ENCODE data around the gene CHN1.

CHN1 gene, protein sequence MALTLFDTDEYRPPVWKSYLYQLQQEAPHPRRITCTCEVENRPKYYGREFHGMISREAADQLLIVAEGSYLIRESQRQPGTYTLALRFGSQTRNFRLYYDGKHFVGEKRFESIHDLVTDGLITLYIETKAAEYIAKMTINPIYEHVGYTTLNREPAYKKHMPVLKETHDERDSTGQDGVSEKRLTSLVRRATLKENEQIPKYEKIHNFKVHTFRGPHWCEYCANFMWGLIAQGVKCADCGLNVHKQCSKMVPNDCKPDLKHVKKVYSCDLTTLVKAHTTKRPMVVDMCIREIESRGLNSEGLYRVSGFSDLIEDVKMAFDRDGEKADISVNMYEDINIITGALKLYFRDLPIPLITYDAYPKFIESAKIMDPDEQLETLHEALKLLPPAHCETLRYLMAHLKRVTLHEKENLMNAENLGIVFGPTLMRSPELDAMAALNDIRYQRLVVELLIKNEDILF

GRCh38 chr2:175004980-175005732 lies at the start of gene CHN1:
CHN1 (minus strand) TSS chr2:175005381; CDS start chr2:175004912, 469 bp downstream.
- peak; percentile 92 for DNase-seq

GRCh38 chr2:175054340-175054739 lies 49.2 kb upstream of the CHN1 start:
- no peak for DNase-seq

- DNase-seq, result no peak
Observed at GRCh38 chr2:175049661-175050060, 44.5 kb upstream of the CHN1 start.

DNA sequence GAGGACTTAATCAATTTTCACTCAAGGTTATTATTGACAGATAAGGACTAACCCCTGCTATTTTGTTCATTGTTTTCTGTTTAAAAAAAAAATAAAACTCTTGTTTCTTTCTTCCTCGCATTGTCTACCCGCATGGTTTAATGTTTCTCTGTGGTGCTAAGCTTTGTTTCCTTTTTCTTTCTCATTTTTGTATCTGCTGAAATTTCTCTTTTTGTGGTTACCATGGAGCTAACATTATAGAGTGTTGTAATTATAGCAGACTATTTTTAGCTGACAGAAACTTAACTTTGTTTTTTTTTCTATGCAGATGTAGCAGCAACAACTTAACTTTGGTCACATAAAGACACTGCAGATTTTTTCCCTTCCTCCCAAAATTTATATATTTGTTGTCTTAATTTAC lies 43.1 kb upstream of the CHN1 start:
- no peak for DNase-seq

GRCh38 chr2:175039490-175039889 lies 34.3 kb upstream of the CHN1 start:
- DNase-seq, result no peak

DNA sequence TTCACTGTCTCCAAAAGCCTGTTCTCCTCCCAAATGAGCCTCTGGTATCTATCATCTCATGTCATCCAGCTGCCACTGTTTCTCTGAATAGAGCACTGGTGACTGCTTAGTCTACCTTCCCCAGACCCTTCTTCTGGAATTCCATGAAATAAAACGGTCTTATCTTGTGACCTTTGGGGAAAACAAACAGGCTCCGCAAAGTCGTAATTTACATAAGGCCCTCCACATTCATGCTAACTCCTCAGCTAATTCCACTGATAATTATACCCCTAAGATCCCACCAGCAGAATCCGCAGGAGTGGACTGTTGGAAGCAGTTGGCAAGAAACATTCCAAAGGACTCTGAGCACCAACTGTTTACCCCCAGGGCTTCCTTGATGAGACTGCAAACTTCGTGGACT lies 33.9 kb upstream of the CHN1 start:
- DNase-seq, result no peak

- no peak for DNase-seq
Observed at GRCh38 chr2:175037941-175038340, 32.8 kb upstream of the CHN1 start.

DNA sequence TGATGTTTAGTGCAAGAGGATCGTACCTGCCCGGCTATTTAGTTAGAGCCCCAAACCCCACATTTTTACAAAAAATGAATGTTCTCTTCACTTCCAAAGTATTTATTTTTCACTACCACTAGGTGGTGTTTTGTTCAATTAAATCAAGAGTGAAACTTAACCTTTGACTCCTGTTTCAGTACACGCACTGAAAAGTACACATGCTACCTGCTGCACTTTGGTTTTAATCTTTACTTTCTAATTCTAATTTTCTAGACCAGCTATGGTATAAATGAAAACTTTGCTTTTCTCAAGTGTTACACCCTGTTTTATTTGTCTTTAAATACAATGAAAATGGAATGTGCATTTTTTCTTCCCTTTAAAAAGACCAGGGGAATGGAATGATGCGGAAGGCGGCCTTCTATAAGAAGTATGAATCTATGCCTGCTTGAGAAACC lies 31.4 kb upstream of the CHN1 start:
- DNase-seq, result no peak

- DNase-seq, result no peak
Observed at GRCh38 chr2:175035806-175036205, 30.6 kb upstream of the CHN1 start.

- DNase-seq, result no peak
Observed at GRCh38 chr2:175034716-175035115, 29.5 kb upstream of the CHN1 start.

GRCh38 chr2:175030380-175031271 lies 25.4 kb upstream of the CHN1 start:
- DNase-seq, result peak; percentile 6

- DNase-seq, result no peak
Observed at GRCh38 chr2:175027755-175028154, 22.6 kb upstream of the CHN1 start.

GRCh38 chr2:175026385-175026784 lies 21.2 kb upstream of the CHN1 start:
- no peak for DNase-seq

DNA sequence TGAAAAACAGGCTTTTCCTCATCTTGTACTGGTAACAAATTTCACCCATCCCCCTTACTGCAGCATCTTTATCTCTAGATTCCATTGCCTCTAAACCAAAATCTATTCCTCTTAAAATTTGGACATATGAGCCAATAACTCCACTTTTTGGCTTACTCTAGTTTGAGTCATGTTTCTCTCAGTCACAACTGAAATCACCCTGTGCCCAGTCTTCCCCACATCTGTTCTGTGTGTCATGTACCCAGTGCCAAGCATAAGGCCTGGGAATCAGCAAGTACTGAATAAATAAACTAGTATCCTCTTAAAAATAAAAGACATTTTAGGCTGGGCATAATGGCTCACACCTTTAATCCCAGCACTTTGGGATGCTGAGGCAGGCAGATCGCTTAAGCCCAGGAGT lies 20.8 kb upstream of the CHN1 start:
- no peak for DNase-seq

DNA sequence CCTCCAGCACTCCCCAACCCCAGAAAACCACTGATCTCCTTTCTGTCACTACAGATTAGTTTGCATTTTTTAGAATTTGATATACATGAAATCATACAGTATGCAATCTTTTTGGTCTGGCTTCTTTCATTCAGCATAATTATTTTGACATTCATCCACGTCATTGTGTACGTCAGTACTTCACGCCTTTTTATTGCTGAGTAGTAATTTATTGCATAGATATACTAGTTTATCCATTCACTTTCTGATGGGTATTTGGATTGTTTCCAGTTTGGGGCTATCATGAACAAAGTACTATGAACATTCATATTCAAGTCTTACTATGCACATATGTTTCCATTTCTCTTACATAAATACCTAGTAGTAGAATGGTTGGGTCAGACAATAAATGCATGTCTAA lies 20.1 kb upstream of the CHN1 start:
- no peak for DNase-seq

DNA sequence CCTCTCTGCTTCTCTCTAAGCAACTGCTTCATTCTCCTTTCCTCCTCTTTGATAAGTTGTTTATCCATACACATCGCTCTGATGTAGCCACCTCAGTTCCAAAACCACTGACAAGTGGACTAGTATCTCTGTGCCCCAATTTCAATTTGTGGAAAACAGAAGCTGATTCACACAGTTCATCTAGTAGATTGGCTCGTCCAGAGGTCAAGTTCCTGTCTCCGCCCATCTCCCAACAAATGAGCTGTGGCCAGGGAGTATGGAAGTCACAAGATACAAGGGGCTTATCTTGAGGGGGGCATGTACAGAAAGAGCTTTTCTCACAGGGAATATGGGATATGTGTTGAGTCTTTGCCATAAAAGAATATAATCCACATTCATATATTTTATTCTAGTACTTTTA lies 17.7 kb upstream of the CHN1 start:
- DNase-seq, result no peak

GRCh38 chr2:175019566-175020327 lies 14.6 kb upstream of the CHN1 start:
- DNase-seq, result no peak

- no peak for DNase-seq
Observed at GRCh38 chr2:175017618-175018414, 12.6 kb upstream of the CHN1 start.

GRCh38 chr2:175015340-175015739 lies 10.2 kb upstream of the CHN1 start:
- no peak for DNase-seq

GRCh38 chr2:175012516-175012915 lies 7.3 kb upstream of the CHN1 start:
- no peak for DNase-seq

GRCh38 chr2:175011505-175011904 lies 6.3 kb upstream of the CHN1 start:
- no peak for DNase-seq

Data from NCI-H1436 (cell line).